Astrocyte of the cerebellum (primary cell): ENCODE data around the gene ATP13A3.

ENCODE experiments used
- DNase-seq: peaks from one replicate; pipeline ENCODE4 v3.0.0-alpha.2; 2011; ENCODE audit warnings: low read depth
- H3K4me3 ChIP-seq: 2 replicates; pipeline ENCODE4 v1.5.1; 2011; ENCODE audit warnings: mild to moderate bottlenecking, low read depth, low read length, moderate library complexity
- CTCF ChIP-seq: IDR thresholded peaks from 2 replicates; pipeline ENCODE4 v1.5.1; 2012; ENCODE audit warnings: low read length, low read depth, moderate library complexity, mild to moderate bottlenecking; ENCODE audit errors: missing control alignments
- in situ Hi-C: cut with HindIII; loops from 2 replicates; pipeline ENCODE4 v1.10.0; 2017; ENCODE audit warnings: low sequenced_read_pairs

ATP13A3 gene

DNA sequence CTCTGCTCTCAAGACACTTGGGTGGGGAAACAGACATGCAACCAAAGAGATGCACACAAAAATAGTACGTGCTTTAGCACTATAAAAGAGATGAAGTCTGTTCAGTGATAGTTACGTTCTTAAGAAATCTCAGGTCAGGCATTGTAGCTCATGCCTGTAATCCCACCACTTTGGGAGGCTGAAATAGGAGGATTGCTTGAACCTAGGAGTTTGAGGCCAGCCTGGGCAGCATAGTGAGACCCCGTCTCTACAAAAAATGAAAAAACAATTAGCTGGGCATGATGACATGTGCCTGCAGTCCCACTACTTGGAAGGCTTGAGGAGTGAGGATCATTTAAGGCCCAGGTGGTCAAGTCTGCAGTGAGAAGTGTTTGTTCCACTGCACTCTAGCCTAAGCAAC is 52.3 kb downstream of the ATP13A3 start:
- no peak for TF ChIP-seq CTCF

GRCh38 chr3:194431554-194431953 is 55.2 kb downstream of the ATP13A3 start:
- H3K4me3 ChIP-seq, result no peak overlapping the region
- TF ChIP-seq CTCF, result no peak
- in situ Hi-C loops, result no loop called here
- no peak for DNase-seq

More for the DNA sequence above, 52.3 kb downstream of the ATP13A3 start:
- no peak overlapping the region for H3K4me3 ChIP-seq
- DNase-seq, result no peak
- in situ Hi-C loops, result no loop called here

GRCh38 chr3:194425399-194425798 is 61.4 kb downstream of the ATP13A3 start:
- in situ Hi-C loops, result no loop called here
- H3K4me3 ChIP-seq, result no peak overlapping the region
- no peak for TF ChIP-seq CTCF
- no peak for DNase-seq

GRCh38 chr3:194424953-194425352 is 61.8 kb downstream of the ATP13A3 start:
- TF ChIP-seq CTCF, result no peak
- no peak for DNase-seq
- in situ Hi-C loops, result no loop called here
- no peak overlapping the region for H3K4me3 ChIP-seq

GRCh38 chr3:194424373-194424772 is 62.4 kb downstream of the ATP13A3 start:
- in situ Hi-C loops, result no loop called here
- H3K4me3 ChIP-seq, result no peak overlapping the region
- no peak for TF ChIP-seq CTCF
- DNase-seq, result no peak

- DNase-seq, result no peak
- in situ Hi-C loops, result no loop called here
- TF ChIP-seq CTCF, result no peak
Observed at GRCh38 chr3:194423317-194423716, 63.5 kb downstream of the ATP13A3 start.

DNA sequence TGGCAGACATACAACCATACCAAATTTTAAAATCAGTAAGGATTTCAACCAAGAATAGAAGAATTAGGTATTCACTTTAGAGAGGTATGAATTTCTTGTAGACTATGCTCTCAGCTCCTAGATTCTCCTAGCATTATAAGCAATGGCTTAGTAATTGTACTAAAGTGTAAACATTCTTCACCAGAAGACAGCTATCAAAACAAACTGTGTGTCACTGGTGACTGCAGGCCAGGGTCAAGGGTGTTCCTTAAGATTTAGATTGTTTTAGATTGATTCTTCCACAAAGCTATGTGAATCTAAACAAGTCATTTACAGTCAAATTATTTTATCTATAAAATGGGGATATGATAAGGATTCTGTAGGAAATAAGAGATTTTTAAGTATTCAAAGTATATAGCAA is 64.6 kb downstream of the ATP13A3 start:
- H3K4me3 ChIP-seq, result no peak overlapping the region
- no peak for DNase-seq
- in situ Hi-C loops, result no loop called here
- TF ChIP-seq CTCF, result no peak

More at GRCh38 chr3:194423317-194423716, 63.5 kb downstream of the ATP13A3 start:
- H3K4me3 ChIP-seq, result no peak overlapping the region
